Gastrocnemius medialis (tissue), 4 donors: Measurements from ENCODE around the gene SPECC1.
"Not testable (repeated sequence)": the region's sequence is repeated elsewhere in the genome, so short reads cannot be mapped to it uniquely, and the experiment has no call there.

Experiments used
- POLR2A ChIP-seq, 2 donors: fragments of 450-650 bp; IDR thresholded peaks; one replicate each; pipeline ENCODE4 v1.6.1; 2017; ENCODE audit warnings: antibody characterized with exemption in 2 of 2, mild to moderate bottlenecking in 2 of 2, moderate library complexity in 2 of 2
- TF ChIP-seq, protein P1 (sequence below), 5 experiments: fragments of 450-650 bp in 3 of 5; fragments of 200-600 bp in 2 of 5; sonication (generic) in 2 of 5; IDR thresholded peaks in 4 of 5; conservative IDR thresholded peaks in 1 of 5; 1 replicate in 4 of 5; 2 replicates in 1 of 5; pipeline ENCODE4 v1.5.1; 2016 to 2019; ENCODE audit warnings: antibody characterized with exemption in 5 of 5, mild to moderate bottlenecking in 3 of 5, moderate library complexity in 3 of 5

DNA sequence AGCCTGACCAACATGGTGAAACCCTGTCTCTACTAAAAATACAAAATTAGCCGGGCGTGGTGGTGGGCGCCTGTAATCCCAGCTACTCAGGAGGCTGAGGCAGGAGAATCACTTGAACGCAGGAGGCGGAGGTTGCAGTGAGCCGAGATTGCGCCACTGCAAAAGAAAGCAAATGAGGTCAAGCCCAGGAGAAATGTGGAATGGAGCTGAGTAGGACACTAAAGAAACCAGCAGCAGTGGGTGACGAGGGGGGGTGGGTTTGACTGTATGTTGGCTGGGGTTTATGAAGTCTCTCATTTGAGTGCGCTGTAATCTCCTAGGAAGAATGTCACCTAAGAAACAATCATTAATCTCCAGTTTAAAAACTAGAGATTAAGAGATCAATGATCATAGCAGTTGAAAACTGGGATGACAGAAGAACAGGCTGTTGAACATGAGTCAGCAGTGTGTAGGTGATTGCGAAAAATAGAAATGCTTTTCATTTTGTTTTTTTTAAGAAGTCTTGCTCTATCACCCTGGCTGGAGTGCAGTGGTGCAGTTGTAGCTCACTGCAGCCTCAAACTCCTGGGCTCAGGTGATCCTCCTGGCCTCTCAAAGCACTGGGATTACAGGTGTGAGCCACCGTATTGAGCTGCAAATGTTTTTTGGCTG lies 218.7 kb downstream of the SPECC1 start:
- TF ChIP-seq POLR2A (IDR thresholded peaks at IDR 0.05), result not testable (repeated sequence)
- TF ChIP-seq, protein P1, sequence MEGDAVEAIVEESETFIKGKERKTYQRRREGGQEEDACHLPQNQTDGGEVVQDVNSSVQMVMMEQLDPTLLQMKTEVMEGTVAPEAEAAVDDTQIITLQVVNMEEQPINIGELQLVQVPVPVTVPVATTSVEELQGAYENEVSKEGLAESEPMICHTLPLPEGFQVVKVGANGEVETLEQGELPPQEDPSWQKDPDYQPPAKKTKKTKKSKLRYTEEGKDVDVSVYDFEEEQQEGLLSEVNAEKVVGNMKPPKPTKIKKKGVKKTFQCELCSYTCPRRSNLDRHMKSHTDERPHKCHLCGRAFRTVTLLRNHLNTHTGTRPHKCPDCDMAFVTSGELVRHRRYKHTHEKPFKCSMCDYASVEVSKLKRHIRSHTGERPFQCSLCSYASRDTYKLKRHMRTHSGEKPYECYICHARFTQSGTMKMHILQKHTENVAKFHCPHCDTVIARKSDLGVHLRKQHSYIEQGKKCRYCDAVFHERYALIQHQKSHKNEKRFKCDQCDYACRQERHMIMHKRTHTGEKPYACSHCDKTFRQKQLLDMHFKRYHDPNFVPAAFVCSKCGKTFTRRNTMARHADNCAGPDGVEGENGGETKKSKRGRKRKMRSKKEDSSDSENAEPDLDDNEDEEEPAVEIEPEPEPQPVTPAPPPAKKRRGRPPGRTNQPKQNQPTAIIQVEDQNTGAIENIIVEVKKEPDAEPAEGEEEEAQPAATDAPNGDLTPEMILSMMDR (IDR thresholded peaks at IDR 0.05 in 4 of 5, conservative IDR thresholded peaks at IDR 0.05 in 1 of 5), result not testable (repeated sequence)
